ENCODE measurements around the gene PIWIL4.

- TF ChIP-seq POLR2A (IDR thresholded peaks at IDR 0.05) (no peak), CTCF (IDR thresholded peaks at IDR 0.05) (no peak)
Measured at GRCh38 chr11:94650756-94651155, 83.6 kb downstream of the PIWIL4 start.
